Endothelial cell (in vitro differentiated cells): ENCODE data around the gene OTUB1. TPM values are rescaled to one million over a fixed set of nuclear protein-coding genes. Genes with fewer than 3 reads are reported as not detected.

Experiments
- DNase-seq: peaks from one replicate; pipeline ENCODE4 v3.0.0; 2021; ENCODE audit warnings: low spot score
- H3K27ac Mint-ChIP-seq: one replicate; pipeline ENCODE4 v1.8.0; 2021; ENCODE audit warnings: mixed read lengths, inconsistent platforms; ENCODE audit not compliant: unreplicated experiment
- H3K27me3 Mint-ChIP-seq: one replicate; pipeline ENCODE4 v1.8.0; 2021; ENCODE audit warnings: mild to moderate bottlenecking, moderate library complexity, mixed read lengths, inconsistent platforms; ENCODE audit not compliant: unreplicated experiment
- H3K36me3 Mint-ChIP-seq: one replicate; pipeline ENCODE4 v1.8.0; 2021; ENCODE audit warnings: mild to moderate bottlenecking, low read depth, mixed read lengths, inconsistent platforms; ENCODE audit not compliant: unreplicated experiment
- H3K4me1 Mint-ChIP-seq: one replicate; pipeline ENCODE4 v1.8.0; 2021; ENCODE audit warnings: mild to moderate bottlenecking, mixed read lengths, inconsistent platforms; ENCODE audit not compliant: unreplicated experiment
- H3K4me3 Mint-ChIP-seq: one replicate; pipeline ENCODE4 v1.8.0; 2021; ENCODE audit warnings: mild to moderate bottlenecking, mixed read lengths, inconsistent platforms; ENCODE audit not compliant: unreplicated experiment
- H3K9me3 Mint-ChIP-seq: one replicate; pipeline ENCODE4 v1.8.0; 2021; ENCODE audit warnings: mixed read lengths, inconsistent platforms; ENCODE audit not compliant: unreplicated experiment
- long read RNA-seq: library from polyadenylated mRNA; unstranded; transcript quantifications from one replicate; pipeline ENCODE4 v2.0.0, GENCODE V29; 2020; ENCODE audit not compliant: unreplicated experiment
- total RNA-seq: library from RNA; stranded (reverse); fragmentation: NEBNext Ultra II Directional; extraction: Animal tissue kit (Norgen Biotek cat#: 25700); gene quantifications from one replicate; pipeline ENCODE4 v1.2.1, GENCODE V29; 2021; ENCODE audit not compliant: unreplicated experiment
- TF ChIP-seq, protein P1 (sequence below): fragments of 200-600 bp; sonication (generic); IDR thresholded peaks from one replicate; pipeline ENCODE4 v1.5.0; 2021; ENCODE audit warnings: antibody characterized with exemption; ENCODE audit not compliant: unreplicated experiment

Gene OTUB1, protein sequence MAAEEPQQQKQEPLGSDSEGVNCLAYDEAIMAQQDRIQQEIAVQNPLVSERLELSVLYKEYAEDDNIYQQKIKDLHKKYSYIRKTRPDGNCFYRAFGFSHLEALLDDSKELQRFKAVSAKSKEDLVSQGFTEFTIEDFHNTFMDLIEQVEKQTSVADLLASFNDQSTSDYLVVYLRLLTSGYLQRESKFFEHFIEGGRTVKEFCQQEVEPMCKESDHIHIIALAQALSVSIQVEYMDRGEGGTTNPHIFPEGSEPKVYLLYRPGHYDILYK
- 69.8 TPM for total RNA-seq
- long read RNA-seq, transcript OTUB1-209 (7 exons, 1,729 nt) = major isoform, 51 of 66 reads
- long read RNA-seq, transcript OTUB1-201 (6 exons, 2,493 nt) = minor isoform, 9 of 66 reads
- long read RNA-seq, partial matches to known transcripts = 2 of 66 reads
- long read RNA-seq, other reads (novel, unspliced or antisense) = 3 of 66 reads

DNA sequence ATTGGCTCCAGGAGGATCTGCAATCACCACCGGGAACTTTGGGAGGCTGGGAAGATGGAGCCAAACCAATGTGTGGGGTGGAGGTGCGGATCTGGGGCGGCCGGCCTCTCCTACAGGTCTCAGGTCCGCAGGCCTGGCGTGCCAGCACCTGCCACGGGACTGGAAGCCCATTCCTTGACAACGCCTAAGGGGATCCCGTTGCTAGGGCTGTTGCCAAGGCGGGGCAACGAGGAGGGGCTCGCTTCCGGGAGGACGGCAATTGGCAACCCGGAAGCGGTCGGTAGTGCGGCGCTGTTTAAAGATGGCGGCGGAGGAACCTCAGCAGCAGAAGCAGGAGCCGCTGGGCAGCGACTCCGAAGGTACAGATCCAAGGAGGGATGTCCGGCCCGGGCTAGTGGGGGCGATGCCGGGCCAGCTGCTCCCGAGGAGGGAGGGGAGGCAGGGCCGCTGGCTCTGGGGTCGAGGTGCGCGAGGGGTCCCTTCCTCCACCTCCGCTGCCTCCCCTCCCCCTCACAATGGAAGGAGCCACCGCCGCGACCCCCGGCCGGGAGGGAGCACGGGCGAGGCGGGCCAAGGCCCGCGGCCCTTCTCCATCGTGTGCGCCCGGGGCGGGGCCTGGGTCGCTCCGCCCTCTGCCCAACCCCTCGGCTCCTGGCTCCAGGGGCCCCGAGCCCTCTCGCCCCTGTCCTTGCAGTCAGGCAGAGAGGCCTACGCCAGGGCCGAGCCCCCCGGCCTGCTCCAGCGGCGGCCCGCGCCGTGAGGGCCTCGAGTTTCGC lies at the start of gene OTUB1:
TSS of gene OTUB1 (plus strand) at position 283 of the 776 bp plus-strand sequence. CDS start at position 302, 19 bp downstream.
- peaks cover 12% of the 10 kb centered on the region for H3K27me3 Mint-ChIP-seq
- peak within 1 kb of the TSS; percentile 96 for H3K4me3 Mint-ChIP-seq
- TF ChIP-seq, protein P1, sequence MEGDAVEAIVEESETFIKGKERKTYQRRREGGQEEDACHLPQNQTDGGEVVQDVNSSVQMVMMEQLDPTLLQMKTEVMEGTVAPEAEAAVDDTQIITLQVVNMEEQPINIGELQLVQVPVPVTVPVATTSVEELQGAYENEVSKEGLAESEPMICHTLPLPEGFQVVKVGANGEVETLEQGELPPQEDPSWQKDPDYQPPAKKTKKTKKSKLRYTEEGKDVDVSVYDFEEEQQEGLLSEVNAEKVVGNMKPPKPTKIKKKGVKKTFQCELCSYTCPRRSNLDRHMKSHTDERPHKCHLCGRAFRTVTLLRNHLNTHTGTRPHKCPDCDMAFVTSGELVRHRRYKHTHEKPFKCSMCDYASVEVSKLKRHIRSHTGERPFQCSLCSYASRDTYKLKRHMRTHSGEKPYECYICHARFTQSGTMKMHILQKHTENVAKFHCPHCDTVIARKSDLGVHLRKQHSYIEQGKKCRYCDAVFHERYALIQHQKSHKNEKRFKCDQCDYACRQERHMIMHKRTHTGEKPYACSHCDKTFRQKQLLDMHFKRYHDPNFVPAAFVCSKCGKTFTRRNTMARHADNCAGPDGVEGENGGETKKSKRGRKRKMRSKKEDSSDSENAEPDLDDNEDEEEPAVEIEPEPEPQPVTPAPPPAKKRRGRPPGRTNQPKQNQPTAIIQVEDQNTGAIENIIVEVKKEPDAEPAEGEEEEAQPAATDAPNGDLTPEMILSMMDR = no peak
- peaks cover 12% of the 10 kb centered on the region for H3K4me1 Mint-ChIP-seq
- no peaks in the 10 kb centered on the region for H3K9me3 Mint-ChIP-seq
- peak; percentile 88 for DNase-seq
- peaks cover 12% of the 10 kb centered on the region for H3K36me3 Mint-ChIP-seq
- peak within 1 kb of the TSS; percentile 96 for H3K27ac Mint-ChIP-seq

DNA sequence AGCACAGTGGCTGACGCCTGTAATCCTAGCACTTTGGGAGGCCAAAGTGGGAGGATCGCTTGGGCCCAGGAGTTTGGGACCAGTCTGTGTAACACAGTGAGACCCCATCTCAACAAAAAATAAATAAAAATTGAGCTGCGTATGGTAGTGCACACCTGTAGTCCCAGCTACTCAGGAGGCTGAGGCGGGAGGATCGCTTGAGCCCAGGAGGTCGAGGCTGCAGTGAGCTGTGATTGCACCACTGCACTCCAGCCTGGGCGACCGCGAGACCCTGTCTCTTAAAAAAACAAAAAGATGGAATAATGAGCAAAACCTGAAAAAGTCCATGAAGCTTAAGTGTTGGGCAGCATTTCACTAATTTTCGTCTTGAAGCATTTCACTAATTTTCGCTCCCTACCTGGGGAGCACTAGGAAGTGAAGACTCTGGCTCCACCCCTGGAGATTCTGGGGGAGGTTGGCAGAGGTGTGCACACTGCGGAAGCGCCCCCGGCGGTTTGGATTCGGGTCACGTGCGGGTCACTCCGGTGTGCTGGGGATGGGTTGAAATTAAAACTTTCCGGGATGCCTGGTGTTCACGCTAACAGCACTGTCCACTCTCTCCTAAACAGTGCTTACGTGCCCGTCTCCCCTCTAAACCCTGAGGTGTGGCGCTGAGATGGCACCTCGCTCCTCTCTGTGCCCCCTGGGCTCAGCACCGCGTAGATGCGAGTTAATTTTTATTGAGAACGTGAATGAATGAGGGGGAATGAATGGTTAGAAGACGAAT lies 48.3 kb upstream of the OTUB1 start:
- Mint-ChIP-seq H3K9me3 (no peaks in the 10 kb centered on the region), H3K27me3 (peaks cover 4% of the 10 kb centered on the region), H3K36me3 (no peaks in the 10 kb centered on the region), H3K27ac (peak overlapping the region; percentile 87), H3K4me1 (peaks cover 14% of the 10 kb centered on the region), H3K4me3 (peak overlapping the region; percentile 95)
- TF ChIP-seq, protein P1 = no peak
- no peak for DNase-seq

DNA sequence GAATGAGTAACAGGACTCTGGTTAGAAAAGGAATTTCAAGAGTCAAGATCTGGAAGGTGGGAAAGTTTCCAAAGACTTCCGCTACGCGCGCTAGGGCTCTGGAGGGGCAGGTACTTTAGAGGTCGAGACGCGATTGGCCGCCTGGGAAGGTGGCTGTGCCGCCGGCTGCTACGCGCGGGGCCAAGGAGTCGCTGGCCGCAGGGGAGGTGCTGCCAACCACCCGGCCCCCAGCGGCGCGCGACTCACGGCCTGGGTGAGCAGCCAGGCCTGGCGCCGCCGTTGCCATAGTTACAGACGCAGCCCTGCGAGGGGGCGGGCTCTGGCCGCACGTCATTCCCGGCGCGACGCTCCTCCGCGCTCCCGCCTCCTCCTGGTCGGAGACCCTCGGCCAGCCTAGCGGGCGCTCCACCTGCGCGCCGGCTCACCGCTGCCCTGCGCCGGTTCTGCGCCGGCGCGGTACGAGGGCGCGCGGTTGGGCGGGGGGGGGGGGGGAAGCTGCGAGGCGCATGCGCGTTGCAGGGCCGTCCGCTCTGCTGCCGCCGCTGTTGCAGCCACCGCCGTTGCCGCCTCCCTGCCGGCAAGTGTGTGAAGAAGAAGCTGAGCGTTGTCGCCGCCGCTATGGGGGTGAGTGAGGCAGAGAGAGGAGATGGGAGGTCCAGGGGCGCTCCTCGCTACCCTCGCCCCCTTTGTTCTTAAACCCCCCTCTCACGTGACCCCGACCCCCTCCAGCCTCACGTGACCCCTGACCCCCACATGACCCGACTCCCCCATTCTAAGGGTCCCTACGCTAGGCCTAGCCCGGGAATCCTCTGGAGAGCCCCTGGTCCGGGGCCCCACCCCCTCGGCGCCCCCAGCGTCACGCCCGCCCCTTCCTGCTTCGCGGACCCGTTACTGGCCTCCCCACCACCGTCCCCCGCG lies 47.5 kb upstream of the OTUB1 start, which contains the start of gene NAA40:
TSS of gene NAA40 (plus strand) at position 524 of the 918 bp plus-strand sequence. CDS start at position 619, 95 bp downstream.
- peak within 1 kb of the TSS; percentile 95 for H3K4me3 Mint-ChIP-seq
- peak; percentile 95 for DNase-seq
- H3K27ac Mint-ChIP-seq = peak within 1 kb of the TSS; percentile 87
- peaks cover 4% of the 10 kb centered on the region for H3K27me3 Mint-ChIP-seq
- no peaks in the 10 kb centered on the region for H3K36me3 Mint-ChIP-seq
- H3K4me1 Mint-ChIP-seq = peaks cover 14% of the 10 kb centered on the region
- H3K9me3 Mint-ChIP-seq = no peaks in the 10 kb centered on the region
- TF ChIP-seq, protein P1 = no peak

DNA sequence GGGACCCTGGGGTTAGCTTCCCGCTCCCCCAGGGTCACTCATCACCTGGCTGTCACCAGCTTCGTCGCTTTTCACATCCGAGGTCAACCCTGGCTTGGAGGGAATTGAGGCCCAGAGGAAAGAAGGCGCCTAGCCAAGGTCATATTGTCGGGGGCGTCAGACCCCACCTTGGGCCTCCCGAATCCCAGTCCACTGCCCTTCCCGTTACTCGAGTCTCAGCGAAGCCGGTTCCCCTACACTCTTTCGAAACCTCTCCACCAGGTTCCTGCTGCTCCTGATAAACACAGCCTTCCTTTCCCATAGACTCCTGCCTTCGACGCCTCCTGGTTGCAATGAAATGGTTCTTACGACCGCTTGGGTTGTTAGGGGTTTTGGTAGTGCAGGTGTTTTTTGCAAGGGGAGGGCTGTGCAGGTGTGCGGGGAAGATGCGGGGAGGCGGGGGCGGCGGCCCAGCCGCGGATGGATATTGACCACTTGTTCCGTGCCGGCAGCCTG lies 46.8 kb upstream of the OTUB1 start:
- H3K27me3 Mint-ChIP-seq = peaks cover 4% of the 10 kb centered on the region
- H3K9me3 Mint-ChIP-seq = no peaks in the 10 kb centered on the region
- no peaks in the 10 kb centered on the region for H3K36me3 Mint-ChIP-seq
- H3K4me3 Mint-ChIP-seq = peak overlapping the region; percentile 93
- DNase-seq = peak; percentile 18
- H3K27ac Mint-ChIP-seq = peak overlapping the region; percentile 65
- TF ChIP-seq, protein P1 = no peak
- H3K4me1 Mint-ChIP-seq = peaks cover 14% of the 10 kb centered on the region
